OCI-LY1 (cell line): Measurements from ENCODE around the gene ICAM2.
A peak's percentile ranks its signal among the peaks of the same experiment; 100 is the strongest.

Experiments used
- H2AFZ ChIP-seq: fragments of 200-600 bp; sonication (generic), shearing (Covaris generic); 2 replicates; pipeline ENCODE4 v1.6.0; 2014; ENCODE audit warnings: antibody characterized with exemption, mild to moderate bottlenecking, low read length
- H3F3A ChIP-seq: fragments of 200-600 bp; sonication (generic), shearing (Covaris generic); 2 replicates; pipeline ENCODE4 v1.6.0; 2014; ENCODE audit warnings: mild to moderate bottlenecking, antibody characterized with exemption, low read length, moderate library complexity; ENCODE audit not compliant: insufficient read depth
- H3K27ac ChIP-seq: fragments of 200-600 bp; sonication (generic); 2 replicates; pipeline ENCODE4 v1.5.1; 2014; ENCODE audit warnings: low read length, mixed run types, mild to moderate bottlenecking, low read depth; ENCODE audit not compliant: poor library complexity, severe bottlenecking
- H3K27me3 ChIP-seq: fragments of 200-600 bp; sonication (generic); 2 replicates; pipeline ENCODE4 v1.6.0; 2014; ENCODE audit warnings: antibody characterized with exemption, mild to moderate bottlenecking, low read length, moderate library complexity; ENCODE audit not compliant: insufficient read depth
- H3K36me3 ChIP-seq: fragments of 200-600 bp; sonication (generic); 2 replicates; pipeline ENCODE4 v1.6.1; 2014; ENCODE audit warnings: mild to moderate bottlenecking, antibody characterized with exemption, low read length, moderate library complexity, mixed read lengths; ENCODE audit not compliant: insufficient read depth
- H3K4me1 ChIP-seq: fragments of 200-600 bp; sonication (generic); 2 replicates; pipeline ENCODE4 v1.5.1; 2014; ENCODE audit warnings: mild to moderate bottlenecking, low read length, moderate library complexity; ENCODE audit not compliant: insufficient read depth, severe bottlenecking
- H3K4me2 ChIP-seq: fragments of 200-600 bp; sonication (generic), shearing (Covaris generic); 2 replicates; pipeline ENCODE4 v1.6.1; 2014; ENCODE audit warnings: low read length
- H3K4me3 ChIP-seq: fragments of 200-600 bp; sonication (generic); 2 replicates; pipeline ENCODE4 v1.5.1; 2014; ENCODE audit warnings: low read length, low read depth, mild to moderate bottlenecking, mixed read lengths; ENCODE audit not compliant: poor library complexity, severe bottlenecking
- H3K79me2 ChIP-seq: fragments of 200-600 bp; shearing (Covaris generic); 2 replicates; pipeline ENCODE4 v1.6.1; 2016; ENCODE audit warnings: mixed run types, low read length, mixed read lengths; ENCODE audit not compliant: insufficient read depth
- H3K9ac ChIP-seq: fragments of 200-600 bp; sonication (generic), shearing (Covaris generic); 2 replicates; pipeline ENCODE4 v1.6.1; 2014; ENCODE audit warnings: mild to moderate bottlenecking, low read length, mixed read lengths
- H3K9me2 ChIP-seq: fragments of 200-600 bp; sonication (generic), shearing (Covaris generic); 2 replicates; pipeline ENCODE4 v1.6.1; 2014; ENCODE audit warnings: low read depth, mild to moderate bottlenecking, low read length, mixed read lengths
- H3K9me3 ChIP-seq: fragments of 200-600 bp; shearing (Covaris generic); 2 replicates; pipeline ENCODE4 v1.6.1; 2014; ENCODE audit warnings: low read length, mixed read lengths
- H4K20me1 ChIP-seq: fragments of 200-600 bp; sonication (generic), shearing (Covaris generic); 2 replicates; pipeline ENCODE4 v1.6.0; 2016; ENCODE audit warnings: mild to moderate bottlenecking, low read length; ENCODE audit not compliant: insufficient read depth
- CTCF ChIP-seq: fragments of 200-600 bp; sonication (generic), shearing (Covaris generic); IDR thresholded peaks from 2 replicates; pipeline ENCODE4 v1.5.1; 2017; ENCODE audit warnings: mild to moderate bottlenecking, antibody characterized with exemption, low read length, moderate library complexity, mixed read lengths
- EZH2 ChIP-seq: fragments of 200-600 bp; sonication (generic), shearing (Covaris generic); IDR thresholded peaks from 2 replicates; pipeline ENCODE4 v1.8.0; 2017; ENCODE audit warnings: borderline replicate concordance, mixed run types, mild to moderate bottlenecking, antibody characterized with exemption, low read length, moderate library complexity, mixed read lengths

The ICAM2 gene

GRCh38 chr17:64028874-64029464 is 8.5 kb upstream of the ICAM2 start:
- no peak overlapping the region for H3K4me3 ChIP-seq
- TF ChIP-seq EZH2 (no peak), CTCF (peak; percentile 59)
- H3K36me3 ChIP-seq: no peaks in the 10 kb centered on the region

DNA sequence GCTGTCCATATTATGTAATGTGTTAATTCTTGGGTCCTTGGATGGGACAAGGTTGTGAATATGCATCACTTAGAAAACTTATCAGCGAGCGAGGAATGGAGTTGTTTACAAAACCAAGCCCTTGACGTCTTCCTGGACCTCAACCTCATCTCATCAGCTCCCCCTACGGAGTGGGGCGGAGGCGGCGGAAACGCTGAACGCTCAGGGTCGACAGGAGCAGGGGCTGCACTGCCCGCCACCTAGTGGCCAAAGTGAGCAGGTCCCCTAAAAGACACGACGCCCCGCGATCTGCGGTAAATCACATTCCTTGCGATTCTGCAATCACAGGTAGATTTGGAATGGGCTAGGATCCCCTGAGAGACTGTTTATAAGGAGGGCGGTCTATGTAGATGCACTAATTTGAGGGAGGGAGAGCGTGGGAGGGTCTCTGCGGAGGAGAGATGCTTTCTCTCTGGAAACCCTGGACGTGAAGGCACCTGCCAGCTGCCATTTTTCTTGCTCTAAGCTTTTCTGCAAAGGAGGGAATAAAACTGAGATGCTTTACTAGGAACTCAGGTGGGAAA is 5.4 kb upstream of the ICAM2 start:
- no peaks in the 10 kb centered on the region for H3K79me2 ChIP-seq
- peaks cover 16% of the 10 kb centered on the region for H3F3A ChIP-seq
- H3K9me3 ChIP-seq: no peaks in the 10 kb centered on the region
- no peaks in the 10 kb centered on the region for H3K36me3 ChIP-seq
- peak overlapping the region; percentile 54 for H3K9ac ChIP-seq
- H4K20me1 ChIP-seq: no peaks in the 10 kb centered on the region
- peak overlapping the region; percentile 55 for H3K4me2 ChIP-seq
- peaks cover 54% of the 10 kb centered on the region for H3K4me1 ChIP-seq
- peak overlapping the region; percentile 94 for H3K27ac ChIP-seq
- TF ChIP-seq CTCF (peak; percentile 100), EZH2 (no peak)
- H3K9me2 ChIP-seq: no peaks in the 10 kb centered on the region
- no peaks in the 10 kb centered on the region for H3K27me3 ChIP-seq
- H2AFZ ChIP-seq: peak overlapping the region; percentile 89
- H3K4me3 ChIP-seq: peak overlapping the region; percentile 36

More at GRCh38 chr17:64028874-64029464, 8.5 kb upstream of the ICAM2 start:
- no peaks in the 10 kb centered on the region for H4K20me1 ChIP-seq
- peaks cover 28% of the 10 kb centered on the region for H3K4me1 ChIP-seq
- no peak overlapping the region for H2AFZ ChIP-seq
- no peaks in the 10 kb centered on the region for H3K27me3 ChIP-seq
- H3K4me2 ChIP-seq: no peak overlapping the region
- H3K9ac ChIP-seq: no peak overlapping the region
- H3F3A ChIP-seq: peaks cover 7% of the 10 kb centered on the region
- no peaks in the 10 kb centered on the region for H3K9me2 ChIP-seq
- no peak overlapping the region for H3K27ac ChIP-seq
- no peaks in the 10 kb centered on the region for H3K79me2 ChIP-seq
- no peaks in the 10 kb centered on the region for H3K9me3 ChIP-seq

DNA sequence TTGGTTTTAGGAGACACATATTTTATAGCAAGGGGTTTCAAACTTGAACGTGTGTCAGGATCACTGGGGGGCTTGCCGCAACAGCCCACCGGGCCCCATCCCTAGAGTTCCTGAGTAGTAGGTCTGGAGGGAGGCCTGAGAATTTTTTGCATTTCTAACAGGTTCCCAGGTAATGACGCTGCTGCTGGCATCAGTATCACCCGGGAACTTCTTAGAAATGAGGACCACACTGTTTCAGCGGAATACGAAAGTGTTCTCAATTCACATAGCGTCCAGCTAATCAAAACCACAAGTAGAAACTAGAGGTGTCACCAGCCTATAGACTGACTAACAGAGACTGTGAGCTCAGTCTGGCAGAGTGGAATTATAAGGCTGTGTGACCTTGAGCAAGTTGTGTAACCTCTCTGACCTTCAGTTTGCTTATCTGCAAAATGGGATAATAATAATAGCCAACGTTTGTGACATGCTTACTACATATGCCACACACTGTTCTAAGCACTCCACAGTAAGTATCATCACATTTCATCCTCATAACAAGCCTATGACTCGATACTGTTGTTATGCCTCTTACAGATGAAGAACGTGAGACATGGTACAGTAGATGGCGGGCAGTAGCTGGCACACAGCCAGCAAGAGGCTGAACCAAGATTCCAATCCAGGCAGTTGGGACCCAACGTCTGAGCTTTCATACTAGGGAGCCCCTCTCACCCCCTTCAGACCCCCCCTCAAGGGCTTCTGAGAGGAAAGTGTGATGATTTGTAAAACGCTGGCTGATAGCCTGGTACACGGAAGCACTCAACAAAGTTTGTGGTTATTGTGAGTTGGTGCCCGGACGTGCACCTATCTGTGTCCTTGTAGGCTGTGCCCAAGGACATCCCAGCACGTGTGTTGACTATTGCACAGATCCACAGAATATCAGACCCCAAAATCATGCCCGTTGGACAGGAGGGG is 4.6 kb upstream of the ICAM2 start:
- H4K20me1 ChIP-seq: no peaks in the 10 kb centered on the region
- H2AFZ ChIP-seq: peak overlapping the region; percentile 89
- no peaks in the 10 kb centered on the region for H3K27me3 ChIP-seq
- H3K36me3 ChIP-seq: no peaks in the 10 kb centered on the region
- H3K9ac ChIP-seq: peak overlapping the region; percentile 54
- peaks cover 19% of the 10 kb centered on the region for H3F3A ChIP-seq
- no peaks in the 10 kb centered on the region for H3K79me2 ChIP-seq
- peak overlapping the region; percentile 55 for H3K4me2 ChIP-seq
- H3K4me3 ChIP-seq: peak overlapping the region; percentile 36
- peaks cover 62% of the 10 kb centered on the region for H3K4me1 ChIP-seq
- no peaks in the 10 kb centered on the region for H3K9me2 ChIP-seq
- H3K9me3 ChIP-seq: no peaks in the 10 kb centered on the region
- TF ChIP-seq CTCF (no peak), EZH2 (no peak)
- peak overlapping the region; percentile 94 for H3K27ac ChIP-seq
